ENCODE measurements around the gene TRABD2A.

- no peak for TF ChIP-seq CTCF (IDR thresholded peaks at IDR 0.05)
- TF ChIP-seq ZFX (IDR thresholded peaks at IDR 0.05; ENCODE audit: borderline replicate concordance) = no peak
Observed at GRCh38 chr2:84924173-84925106, 43.6 kb upstream of the TRABD2A start.

All from 22Rv1 (cell line).